Adrenal gland (tissue), 5 donors: ENCODE measurements around the gene RASEF.

Source experiments
- CTCF ChIP-seq, 6 experiments: fragments of 450-650 bp in 4 of 6; fragments of 200-600 bp in 2 of 6; sonication (generic) in 1 of 6; IDR thresholded peaks; 1 replicate in 5 of 6; 2 replicates in 1 of 6; pipeline versions ENCODE4 v1.5.1 to v1.8.0; 2016 to 2021; ENCODE audit warnings: antibody characterized with exemption in 6 of 6, mild to moderate bottlenecking in 2 of 6, moderate library complexity in 1 of 6
- POLR2A ChIP-seq, 2 donors: fragments of 450-650 bp; IDR thresholded peaks; one replicate each; pipeline ENCODE4 v1.6.1; 2017; ENCODE audit warnings: antibody characterized with exemption in 2 of 2, mild to moderate bottlenecking in 2 of 2, moderate library complexity in 1 of 2
- donor health status: DM: no; HTN: no; CAD: no.

DNA sequence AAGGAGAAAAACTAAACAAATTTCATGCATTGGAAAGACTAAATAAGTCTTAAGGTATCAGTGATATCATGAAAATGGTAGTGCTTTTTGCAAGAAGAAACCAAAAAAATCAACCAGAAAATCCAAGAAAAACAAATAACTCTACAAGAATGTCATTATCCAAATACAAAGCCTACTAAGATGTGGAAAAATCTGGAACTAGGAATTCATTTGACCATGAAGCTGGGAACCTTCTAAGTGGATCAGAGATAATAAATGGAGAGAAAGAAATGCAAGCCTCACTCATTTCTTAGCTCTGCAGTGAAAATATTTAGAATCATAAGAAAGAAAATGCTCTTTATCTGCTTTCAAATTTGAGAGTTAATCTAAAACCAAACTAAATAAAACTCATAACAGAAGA is 51.3 kb downstream of the RASEF start:
- TF ChIP-seq CTCF (IDR thresholded peaks at IDR 0.05), result no peak
- TF ChIP-seq POLR2A (IDR thresholded peaks at IDR 0.05), result no peak
